ENCODE measurements around the gene MPHOSPH10.
"Not testable (repeated sequence)": the region's sequence is repeated elsewhere in the genome, so short reads cannot be mapped to it uniquely, and the experiment has no call there.

GRCh38 chr2:71085325-71086003 lies 45.0 kb upstream of the MPHOSPH10 start:
- not testable (repeated sequence) for TF ChIP-seq CTCF (IDR thresholded peaks at IDR 0.05); EZH2 (IDR thresholded peaks at IDR 0.05; ENCODE audit: borderline replicate concordance, insufficient read depth, low read depth, low read length, poor library complexity, severe bottlenecking)
